ENCODE measurements around the gene RUNX1. TPM values are rescaled to one million over a fixed set of nuclear protein-coding genes. Genes with fewer than 3 reads are reported as not detected.

The RUNX1 gene
- total and polyA plus RNA-seq, 2 experiments from 2014 or later, result 0.12 TPM; not detected in 1

DNA sequence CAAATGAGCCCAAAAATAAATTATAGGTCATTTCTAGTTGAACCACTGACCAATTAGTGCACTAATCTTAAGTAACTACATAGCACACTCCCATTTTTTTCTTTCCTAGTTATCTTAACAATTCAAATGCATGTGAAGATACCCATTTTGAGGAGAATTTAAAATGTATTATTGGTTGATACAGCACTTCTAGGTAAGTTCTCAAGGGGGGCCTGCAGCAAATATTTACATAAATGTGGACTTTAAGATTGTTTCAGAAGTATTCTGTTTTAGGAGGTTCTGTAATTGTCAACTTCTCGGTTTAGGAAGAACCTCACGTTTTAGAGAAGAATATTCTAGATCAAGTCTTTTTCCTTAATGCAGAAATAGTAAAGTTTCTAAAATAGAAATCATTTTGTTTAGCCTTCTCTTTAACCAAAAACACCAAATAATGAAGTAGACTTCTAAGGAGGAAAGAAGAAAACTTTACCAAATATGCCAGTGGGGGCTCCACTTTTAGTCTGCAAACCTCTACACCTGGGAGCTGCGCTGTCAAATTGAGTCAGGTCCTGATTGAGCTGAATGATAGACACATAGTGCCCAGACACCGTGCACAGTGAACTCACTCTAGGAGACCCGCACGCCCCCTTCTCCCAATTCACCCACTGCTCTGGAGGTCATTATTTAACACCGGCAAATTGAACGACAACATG, 144.4 kb downstream of the RUNX1 start:
- H3K4me1 ChIP-seq (ENCODE audit: low read depth), result no peaks in the 10 kb centered on the region
- TF ChIP-seq, protein P1, sequence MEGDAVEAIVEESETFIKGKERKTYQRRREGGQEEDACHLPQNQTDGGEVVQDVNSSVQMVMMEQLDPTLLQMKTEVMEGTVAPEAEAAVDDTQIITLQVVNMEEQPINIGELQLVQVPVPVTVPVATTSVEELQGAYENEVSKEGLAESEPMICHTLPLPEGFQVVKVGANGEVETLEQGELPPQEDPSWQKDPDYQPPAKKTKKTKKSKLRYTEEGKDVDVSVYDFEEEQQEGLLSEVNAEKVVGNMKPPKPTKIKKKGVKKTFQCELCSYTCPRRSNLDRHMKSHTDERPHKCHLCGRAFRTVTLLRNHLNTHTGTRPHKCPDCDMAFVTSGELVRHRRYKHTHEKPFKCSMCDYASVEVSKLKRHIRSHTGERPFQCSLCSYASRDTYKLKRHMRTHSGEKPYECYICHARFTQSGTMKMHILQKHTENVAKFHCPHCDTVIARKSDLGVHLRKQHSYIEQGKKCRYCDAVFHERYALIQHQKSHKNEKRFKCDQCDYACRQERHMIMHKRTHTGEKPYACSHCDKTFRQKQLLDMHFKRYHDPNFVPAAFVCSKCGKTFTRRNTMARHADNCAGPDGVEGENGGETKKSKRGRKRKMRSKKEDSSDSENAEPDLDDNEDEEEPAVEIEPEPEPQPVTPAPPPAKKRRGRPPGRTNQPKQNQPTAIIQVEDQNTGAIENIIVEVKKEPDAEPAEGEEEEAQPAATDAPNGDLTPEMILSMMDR (IDR thresholded peaks at IDR 0.05; ENCODE audit: low read depth, low read length), result no peak
- no peak for DNase-seq (ENCODE audit: low read depth in 1 of 2, low spot score in 1 of 2)
- H3K27ac ChIP-seq, result no peak overlapping the region
- peaks cover 90% of the 10 kb centered on the region for H3K27me3 ChIP-seq
- H3K9me3 ChIP-seq (ENCODE audit: low read depth), result no peaks in the 10 kb centered on the region
- no peaks in the 10 kb centered on the region for H3K36me3 ChIP-seq
- no peak overlapping the region for H3K4me3 ChIP-seq

DNA sequence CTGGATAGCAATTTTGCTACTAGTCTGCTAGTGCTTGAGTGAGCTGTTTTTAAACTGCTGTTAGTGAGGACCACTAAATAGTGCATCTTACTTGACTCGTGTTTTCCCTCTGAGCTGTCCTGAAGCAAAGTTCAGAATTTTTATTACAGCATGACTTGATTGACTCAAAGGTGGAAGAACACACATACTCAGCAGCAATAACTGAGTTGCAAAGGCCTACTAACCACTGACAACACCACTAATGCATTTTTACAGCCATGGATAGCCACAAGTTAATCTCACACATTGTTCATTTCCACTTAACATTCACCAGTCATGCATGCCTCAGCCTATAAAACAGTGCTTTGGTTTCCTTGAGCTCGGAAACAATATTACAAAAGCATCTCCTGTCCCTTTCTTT, 148.7 kb downstream of the RUNX1 start:
- no peak overlapping the region for H3K4me3 ChIP-seq
- no peak for DNase-seq (ENCODE audit: low read depth in 1 of 2, low spot score in 1 of 2)
- peaks cover 78% of the 10 kb centered on the region for H3K27me3 ChIP-seq
- H3K9me3 ChIP-seq (ENCODE audit: low read depth), result no peaks in the 10 kb centered on the region
- H3K27ac ChIP-seq, result no peak overlapping the region
- no peaks in the 10 kb centered on the region for H3K36me3 ChIP-seq
- TF ChIP-seq, protein P1 (IDR thresholded peaks at IDR 0.05; ENCODE audit: low read depth, low read length), result no peak
- no peaks in the 10 kb centered on the region for H3K4me1 ChIP-seq (ENCODE audit: low read depth)

DNA sequence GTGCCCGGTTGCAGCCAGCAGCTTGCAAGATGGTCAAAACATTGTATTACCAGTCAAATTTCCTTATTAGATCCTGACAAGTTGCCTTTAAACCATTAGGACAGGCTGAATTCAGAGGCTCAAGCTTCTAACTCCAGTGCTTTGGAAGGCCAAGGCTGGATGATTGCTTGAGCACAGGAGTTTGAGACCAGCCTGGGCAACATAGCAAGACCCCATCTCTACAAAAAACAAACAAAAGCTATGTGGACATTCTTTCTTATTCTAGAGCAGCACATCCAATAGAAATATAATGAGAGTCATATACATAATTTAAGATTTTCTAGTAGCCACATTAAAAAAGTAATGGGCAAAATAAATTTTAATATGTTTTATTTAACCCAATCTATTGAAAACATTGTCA, 149.3 kb downstream of the RUNX1 start:
- no peak for DNase-seq (ENCODE audit: low read depth in 1 of 2, low spot score in 1 of 2)
- Histone ChIP-seq H3K27ac (no peak overlapping the region), H3K9me3 (ENCODE audit: low read depth) (no peaks in the 10 kb centered on the region), H3K4me1 (ENCODE audit: low read depth) (no peaks in the 10 kb centered on the region), H3K27me3 (peaks cover 78% of the 10 kb centered on the region), H3K36me3 (no peaks in the 10 kb centered on the region), H3K4me3 (no peak overlapping the region)
- TF ChIP-seq, protein P1 (IDR thresholded peaks at IDR 0.05; ENCODE audit: low read depth, low read length), result no peak

DNA sequence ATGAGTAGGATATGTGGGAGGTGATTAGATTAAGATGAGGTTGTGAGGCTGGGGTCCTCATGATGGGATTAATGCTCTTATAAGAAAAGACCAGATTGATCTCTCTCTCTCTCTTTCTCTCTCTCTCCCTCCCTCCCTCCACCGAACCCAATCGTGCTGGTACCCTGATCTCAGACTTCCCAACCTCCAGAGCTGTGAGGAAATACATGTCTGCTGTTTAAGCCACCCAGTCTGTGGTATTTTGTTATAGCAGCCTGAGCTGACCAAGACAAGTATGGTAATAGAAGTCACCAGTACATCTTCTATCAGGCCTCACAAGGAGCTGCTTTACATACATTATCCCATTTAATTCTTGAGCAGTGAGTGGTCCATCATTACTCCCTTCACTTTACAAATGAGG, 149.8 kb downstream of the RUNX1 start:
- no peaks in the 10 kb centered on the region for H3K36me3 ChIP-seq
- no peaks in the 10 kb centered on the region for H3K9me3 ChIP-seq (ENCODE audit: low read depth)
- no peaks in the 10 kb centered on the region for H3K4me1 ChIP-seq (ENCODE audit: low read depth)
- H3K4me3 ChIP-seq, result no peak overlapping the region
- peaks cover 78% of the 10 kb centered on the region for H3K27me3 ChIP-seq
- no peak overlapping the region for H3K27ac ChIP-seq
- TF ChIP-seq, protein P1 (IDR thresholded peaks at IDR 0.05; ENCODE audit: low read depth, low read length), result no peak
- DNase-seq (ENCODE audit: low read depth in 1 of 2, low spot score in 1 of 2), result no peak

DNA sequence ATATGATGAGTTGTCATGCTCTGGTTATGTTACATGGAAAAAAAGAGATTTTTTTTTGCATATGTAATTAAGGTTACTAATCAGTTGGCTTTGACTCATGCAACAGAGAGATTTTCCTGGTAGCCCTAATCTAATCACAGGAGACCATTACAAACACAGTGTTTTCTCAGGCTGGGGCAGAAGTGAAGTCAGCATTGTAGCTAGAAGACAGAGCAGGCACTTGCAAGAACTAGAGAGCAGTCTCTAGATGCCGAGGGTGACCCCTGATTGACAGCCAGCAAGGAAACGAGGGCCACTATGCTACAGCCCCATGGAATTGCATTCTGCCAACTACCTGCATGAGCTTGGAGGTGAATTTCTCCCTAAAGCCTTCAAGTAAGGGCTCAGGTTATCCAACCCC, 151.3 kb downstream of the RUNX1 start:
- Histone ChIP-seq H3K27ac (no peak overlapping the region), H3K4me3 (no peak overlapping the region), H3K27me3 (peaks cover 83% of the 10 kb centered on the region), H3K4me1 (ENCODE audit: low read depth) (no peaks in the 10 kb centered on the region), H3K36me3 (no peaks in the 10 kb centered on the region), H3K9me3 (ENCODE audit: low read depth) (no peaks in the 10 kb centered on the region)
- DNase-seq (ENCODE audit: low read depth in 1 of 2, low spot score in 1 of 2), result no peak
- TF ChIP-seq, protein P1 (IDR thresholded peaks at IDR 0.05; ENCODE audit: low read depth, low read length), result no peak

Measured in cardiac muscle cell (in vitro differentiated cells and primary cell).